NCI-H524 treated with DMSO at 0.1 percent for 48 hours (cell line): ENCODE data around the gene MUC5B.

Experiments used
- DNase-seq: peaks from one replicate; lab custom pipeline; 2025; lab: John Stamatoyannopoulos, UW

MUC5B gene

GRCh38 chr11:1285876-1286275, 63.0 kb downstream of the MUC5B start:
- no peak for DNase-seq

DNA sequence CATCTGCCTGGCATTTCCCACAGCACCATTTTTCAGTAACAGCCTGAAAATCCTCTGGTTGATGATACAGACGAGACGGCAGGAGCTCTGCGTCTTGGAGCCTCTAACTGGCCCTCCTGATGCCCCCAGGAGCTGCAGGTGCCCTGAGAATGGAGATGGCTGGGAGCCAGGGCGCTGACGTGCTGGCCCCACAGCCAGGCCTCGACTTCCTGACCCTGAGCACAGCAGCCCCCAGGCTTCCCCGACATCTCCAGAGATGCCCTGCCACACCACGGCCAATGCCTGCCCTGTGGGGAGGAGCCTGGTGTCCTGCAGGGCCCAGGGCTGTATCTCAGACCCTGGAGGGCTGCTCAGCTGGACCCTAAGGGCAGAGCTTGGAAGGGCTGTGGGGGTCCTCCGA, 65.1 kb downstream of the MUC5B start:
- no peak for DNase-seq

DNA sequence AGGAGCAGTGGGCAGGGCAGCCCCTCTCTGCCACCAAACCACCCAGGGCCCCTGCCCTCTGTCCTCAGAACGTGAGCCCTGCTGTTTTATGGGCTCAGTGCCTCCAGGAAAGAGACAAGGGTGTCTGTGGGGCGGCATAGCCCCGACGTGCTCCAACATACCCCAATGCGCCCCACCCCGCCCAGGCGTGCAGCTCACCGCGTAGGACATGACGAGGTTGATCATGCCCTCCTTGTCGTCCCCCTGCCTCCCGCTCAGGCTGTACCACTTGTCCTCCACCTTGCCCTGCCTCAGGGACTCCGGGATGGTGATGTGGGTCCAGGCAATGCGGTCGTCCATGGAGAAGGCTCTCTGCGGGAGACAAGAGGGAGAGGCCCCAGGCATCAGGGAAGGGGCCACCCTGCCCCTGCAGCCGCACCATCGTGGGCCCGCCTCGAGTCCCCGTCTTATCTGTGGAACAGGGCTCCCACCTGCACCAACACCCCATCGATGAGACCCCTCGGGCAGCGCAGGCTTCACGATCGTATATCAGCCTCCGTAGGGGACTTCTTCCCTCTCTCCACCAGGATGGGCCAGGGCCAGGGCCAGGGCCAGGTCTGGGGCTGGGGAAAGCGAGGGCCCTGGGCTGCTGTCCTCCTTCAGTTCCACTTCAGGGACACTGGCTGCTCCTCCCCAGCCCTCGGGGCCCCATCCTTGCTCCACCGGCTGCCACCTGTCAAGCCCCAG, 65.7 kb downstream of the MUC5B start:
- no peak for DNase-seq

- DNase-seq: no peak
These were observed 66.5 kb downstream of the MUC5B start for GRCh38 chr11:1289211-1289935.

- no peak for DNase-seq
These were observed 67.5 kb downstream of the MUC5B start for GRCh38 chr11:1290052-1291040.

DNA sequence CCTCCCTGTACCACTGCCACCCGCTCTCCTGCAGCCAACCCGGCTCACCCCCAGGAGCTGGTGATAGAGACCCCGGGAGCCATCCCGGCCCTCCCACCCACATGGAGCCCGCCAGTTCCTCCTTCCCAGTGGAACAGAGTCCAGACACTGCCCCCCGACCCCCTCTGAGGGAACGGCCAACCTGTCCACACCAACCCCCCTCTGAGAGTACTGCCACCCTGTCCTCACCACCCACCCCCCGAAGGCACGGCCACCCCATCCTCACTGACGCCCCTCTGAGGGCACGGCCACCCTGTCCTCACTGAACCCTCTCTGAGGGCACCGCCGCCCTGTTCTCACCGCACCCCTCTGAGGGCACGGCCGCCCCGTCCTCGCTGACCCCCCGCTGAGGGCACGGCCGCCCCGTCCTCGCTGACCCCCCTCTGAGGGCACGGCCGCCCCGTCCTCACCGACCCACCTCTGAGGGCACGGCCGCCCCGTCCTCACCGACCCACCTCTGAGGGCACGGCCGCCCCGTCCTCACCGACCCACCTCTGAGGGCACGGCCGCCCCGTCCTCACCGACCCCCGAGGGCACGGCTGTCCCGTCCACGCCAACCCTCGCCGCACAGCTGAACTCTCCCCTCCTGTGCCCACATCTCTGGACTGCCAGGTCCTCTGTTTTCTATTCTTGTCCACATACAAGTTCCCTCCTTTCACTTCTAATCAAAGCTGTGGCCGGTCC, 68.6 kb downstream of the MUC5B start:
- no peak for DNase-seq

DNA sequence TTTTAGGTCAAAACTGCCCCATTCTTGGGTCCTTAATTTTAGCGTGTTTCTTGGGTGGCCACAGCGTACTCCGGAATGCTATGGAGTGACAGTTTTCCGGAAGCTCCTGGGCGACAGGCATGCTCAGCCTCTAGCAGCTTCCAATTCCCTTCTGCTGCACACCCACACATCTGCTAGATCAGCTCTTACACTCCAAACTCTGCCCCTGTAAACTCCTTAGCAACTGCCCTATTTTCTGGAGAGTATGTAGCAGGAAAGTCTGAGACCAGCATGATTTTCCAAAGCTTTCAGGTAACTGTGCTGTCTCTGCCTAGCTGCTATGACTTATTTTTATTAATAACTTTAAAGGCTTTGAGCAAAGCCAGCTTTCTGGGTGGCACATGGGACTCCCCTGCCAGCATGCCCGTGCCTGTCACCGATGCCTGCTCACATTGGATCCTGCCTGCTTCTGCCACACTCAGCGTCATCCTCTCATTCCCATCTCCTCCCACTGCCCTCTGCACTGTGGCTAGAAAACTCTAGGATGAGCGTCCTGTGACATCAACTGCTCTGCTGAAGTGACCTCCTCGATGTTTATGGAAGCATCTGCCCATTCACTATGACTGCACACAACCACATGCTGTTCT, 69.3 kb downstream of the MUC5B start:
- no peak for DNase-seq

GRCh38 chr11:1292644-1293618, 70.1 kb downstream of the MUC5B start:
- no peak for DNase-seq

- no peak for DNase-seq
These were observed 70.8 kb downstream of the MUC5B start for GRCh38 chr11:1293619-1294015.

GRCh38 chr11:1295086-1295485, 72.2 kb downstream of the MUC5B start:
- DNase-seq: no peak

DNA sequence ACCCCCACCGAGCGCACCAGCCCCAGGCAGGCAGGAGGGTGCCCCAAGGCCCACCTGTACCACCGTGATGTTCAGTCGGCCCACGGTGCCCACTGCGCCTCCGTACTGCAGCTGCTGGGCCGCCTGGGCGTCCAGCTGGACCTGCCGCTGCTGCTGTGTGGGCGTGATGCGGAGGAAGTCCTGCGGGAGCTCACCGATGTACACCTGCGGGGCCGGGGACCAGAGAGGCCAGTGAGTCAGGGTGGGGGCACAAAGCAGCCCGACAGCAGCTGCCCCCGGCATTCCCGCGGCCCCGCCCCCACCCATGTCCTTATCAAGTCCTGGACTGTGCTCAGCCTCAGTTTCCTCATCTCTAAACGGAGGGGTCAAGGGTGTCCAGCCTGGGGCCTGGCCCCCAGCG, 72.7 kb downstream of the MUC5B start:
- DNase-seq: no peak

DNA sequence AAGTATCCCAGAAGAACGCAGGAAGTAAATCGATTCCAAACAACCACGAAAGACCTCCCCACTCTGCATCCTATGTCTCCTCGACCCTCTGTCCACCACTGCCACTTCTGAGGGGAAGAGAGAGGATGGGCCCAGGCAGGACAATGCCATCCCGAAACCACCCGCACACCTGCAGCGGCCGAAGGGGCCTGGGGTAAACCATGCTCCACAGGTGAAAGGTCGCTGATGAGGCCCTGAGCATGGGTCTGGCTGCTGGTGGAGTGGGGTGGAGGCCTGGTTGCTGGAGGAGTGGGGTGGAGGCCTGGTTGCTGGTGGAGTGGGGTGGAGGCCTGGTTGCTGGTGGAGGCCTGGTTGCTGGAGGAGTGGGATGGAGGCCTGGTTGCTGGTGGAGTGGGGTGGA, 73.4 kb downstream of the MUC5B start:
- no peak for DNase-seq

DNA sequence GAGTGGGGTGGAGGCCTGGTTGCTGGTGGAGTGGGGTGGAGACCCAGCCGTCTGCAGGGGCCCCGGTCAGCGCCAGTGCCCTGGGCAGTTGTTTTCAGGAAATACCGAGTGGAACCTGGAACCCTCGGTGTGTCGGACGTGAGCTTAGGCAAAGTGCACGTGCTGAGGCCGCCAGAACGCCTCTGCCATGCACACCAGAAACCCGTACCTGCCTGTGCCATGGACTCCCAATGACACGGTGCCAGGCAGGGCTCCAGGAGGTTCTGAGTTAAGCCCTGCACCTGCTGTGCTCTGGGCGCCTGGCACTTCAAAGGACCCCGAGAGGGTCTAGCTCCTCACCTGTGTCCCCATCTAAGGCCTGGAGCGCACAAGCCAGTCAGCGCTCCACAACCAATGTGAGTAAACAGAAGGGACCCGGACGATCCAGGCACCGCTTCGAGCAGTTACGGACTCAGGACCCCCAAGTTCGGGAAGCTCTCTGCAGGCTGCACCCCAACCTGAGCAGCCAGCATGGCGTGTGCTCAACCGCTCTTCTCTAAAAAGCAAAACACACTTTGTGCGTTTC, 74.2 kb downstream of the MUC5B start:
- DNase-seq: no peak

GRCh38 chr11:1297576-1298473, 75.0 kb downstream of the MUC5B start:
- no peak for DNase-seq

DNA sequence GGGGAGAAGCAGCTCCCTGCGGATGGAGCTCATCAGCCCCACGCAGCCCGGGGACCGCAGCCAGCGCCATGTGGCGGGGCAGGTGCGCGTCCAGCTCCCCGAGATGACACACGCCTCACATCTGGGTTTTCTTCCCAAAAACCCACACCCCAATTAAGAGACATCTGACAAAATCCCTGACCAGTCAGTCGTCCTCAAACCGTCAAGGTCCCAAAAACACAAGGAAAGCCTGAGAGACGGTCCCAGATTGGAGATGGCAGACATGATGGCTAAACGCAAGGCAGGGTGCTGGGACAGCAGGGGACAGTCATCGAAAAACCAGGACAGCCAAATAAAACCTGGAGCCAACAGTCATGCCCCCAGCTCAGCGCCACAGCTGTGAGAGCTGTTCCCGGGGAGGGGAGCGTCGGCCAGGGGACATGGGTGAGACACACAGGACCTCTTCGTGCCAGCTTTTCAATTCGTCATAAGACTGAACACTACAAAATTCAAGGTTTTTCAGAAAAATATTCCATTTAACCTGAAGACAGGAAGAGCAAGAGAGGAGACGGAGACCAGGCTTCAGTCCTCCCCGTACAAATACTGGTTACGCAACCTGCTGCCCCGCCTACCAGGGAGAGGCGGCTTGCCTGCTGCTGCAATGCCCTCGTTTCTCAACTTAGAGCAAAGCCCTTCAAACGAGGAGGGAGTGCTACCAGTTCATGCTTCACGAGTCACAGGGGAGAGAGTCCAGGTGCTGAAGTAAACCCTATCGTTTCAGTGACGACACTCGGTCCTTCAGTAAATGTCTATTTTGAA, 76.0 kb downstream of the MUC5B start:
- DNase-seq: no peak

- DNase-seq: no peak
These were observed 76.8 kb downstream of the MUC5B start for GRCh38 chr11:1299621-1300020.

- no peak for DNase-seq
These were observed 77.3 kb downstream of the MUC5B start for GRCh38 chr11:1300121-1300520.
